Right ventricle myocardium superior (tissue), 1 donor: ENCODE results near the gene RAD51AP1. TPM values are rescaled to one million over a fixed set of nuclear protein-coding genes. Genes with fewer than 3 reads are reported as not detected.
"Not testable (repeated sequence)": the region's sequence is repeated elsewhere in the genome, so short reads cannot be mapped to it uniquely, and the experiment has no call there.

ENCODE experiments used
- ATAC-seq: fragments of 200-7000 bp; cut with Tn5 transposase; one replicate; pipeline ENCODE4 v1.9.1; 2020; ENCODE audit warnings: mild to moderate bottlenecking; ENCODE audit not compliant: poor library complexity
- DNase-seq: peaks from one replicate; pipeline ENCODE4 v3.0.0-alpha.2; 2020
- intact Hi-C: fragments of 100-400 bp; cut with DNase I; formaldehyde crosslinking; loops from one replicate; pipeline ENCODE4 v1.11.2; 2022
- long read RNA-seq: library from polyadenylated mRNA; unstranded; transcript quantifications from one replicate; pipeline ENCODE4 v2.0.0, GENCODE V29; 2021
- total RNA-seq: library from RNA; stranded (reverse); fragmentation: NEBNext Ultra II Directional; extraction: Animal tissue kit (Norgen Biotek cat#: 25700); gene quantifications from one replicate; pipeline ENCODE4 v1.2.1, GENCODE V29; 2021
- donor health status: DM: no; HTN: yes; CAD: no; lungs with severe emphysema.

RAD51AP1 gene
- total RNA-seq = 1.1 TPM
- long read RNA-seq, partial matches to known transcripts = 0 of 2 reads
- long read RNA-seq, other reads (novel, unspliced or antisense) = 0 of 2 reads

GRCh38 chr12:4538207-4539160 lies at the start of gene RAD51AP1:
Gene RAD51AP1, plus strand, starts transcription at chr12:4538890. Its CDS starts 50 bp downstream, at chr12:4538940.
- ATAC-seq (peak; percentile 100), DNase-seq (peak; percentile 96)
- intact Hi-C loops = no loop called here

- ATAC-seq = no peak
- intact Hi-C loops = no loop called here
- no peak for DNase-seq
Measured at GRCh38 chr12:4489556-4489955, 49.1 kb upstream of the RAD51AP1 start.

- intact Hi-C loops = no loop called here
- ATAC-seq = no peak
- DNase-seq = no peak
Measured at GRCh38 chr12:4490973-4491372, 47.7 kb upstream of the RAD51AP1 start.

GRCh38 chr12:4496145-4496838 lies 42.4 kb upstream of the RAD51AP1 start:
- intact Hi-C loops = no loop called here
- ATAC-seq (no peak), DNase-seq (no peak)

- no peak for DNase-seq
Measured at GRCh38 chr12:4499186-4499585, 39.5 kb upstream of the RAD51AP1 start.

GRCh38 chr12:4505376-4505986 lies 33.2 kb upstream of the RAD51AP1 start:
- no peak for ATAC-seq
- DNase-seq = no peak
- intact Hi-C loops = no loop called here

More at GRCh38 chr12:4499186-4499585, 39.5 kb upstream of the RAD51AP1 start:
- no peak for ATAC-seq
- intact Hi-C loops = no loop called here

GRCh38 chr12:4506430-4506829 lies 32.3 kb upstream of the RAD51AP1 start:
- DNase-seq (no peak), ATAC-seq (no peak)
- intact Hi-C loops = no loop called here

- intact Hi-C loops = no loop called here
- no peak for ATAC-seq
Measured at GRCh38 chr12:4506870-4507269, 31.8 kb upstream of the RAD51AP1 start.

GRCh38 chr12:4508503-4508902 lies 30.2 kb upstream of the RAD51AP1 start:
- intact Hi-C loops, DNase-seq, ATAC-seq: not testable (repeated sequence)

More at GRCh38 chr12:4506870-4507269, 31.8 kb upstream of the RAD51AP1 start:
- DNase-seq = no peak

- DNase-seq, intact Hi-C loops, ATAC-seq: not testable (repeated sequence)
Measured at GRCh38 chr12:4509269-4509668, 29.4 kb upstream of the RAD51AP1 start.

- DNase-seq (no peak), ATAC-seq (no peak)
- intact Hi-C loops = no loop called here
Measured at GRCh38 chr12:4518106-4518728, 20.5 kb upstream of the RAD51AP1 start.

- intact Hi-C loops = loop anchor here (10.0 kb wide), 2 partner anchors 169 to 639 kb away; no protein-coding TSS in a partner anchor
- ATAC-seq, DNase-seq: not testable (repeated sequence)
Measured at GRCh38 chr12:4523443-4523842, 15.2 kb upstream of the RAD51AP1 start.

GRCh38 chr12:4526923-4527546 lies 11.7 kb upstream of the RAD51AP1 start:
- intact Hi-C loops = loop anchor here (5.0 to 10.0 kb wide), 3 partner anchors 105 to 642 kb away; no protein-coding TSS in a partner anchor
- no peak for ATAC-seq
- DNase-seq = no peak

GRCh38 chr12:4530160-4530559 lies 8.5 kb upstream of the RAD51AP1 start:
- intact Hi-C loops = no loop called here
- no peak for ATAC-seq
- no peak for DNase-seq

- DNase-seq (no peak), ATAC-seq (no peak)
- intact Hi-C loops = no loop called here
Measured at GRCh38 chr12:4530982-4531586, 7.6 kb upstream of the RAD51AP1 start.

- ATAC-seq = no peak
- intact Hi-C loops = no loop called here
Measured at GRCh38 chr12:4535092-4535491, 3.6 kb upstream of the RAD51AP1 start.

GRCh38 chr12:4535871-4536270 lies 2.8 kb upstream of the RAD51AP1 start:
- intact Hi-C loops = no loop called here
- no peak for DNase-seq
- ATAC-seq = no peak

More at GRCh38 chr12:4535092-4535491, 3.6 kb upstream of the RAD51AP1 start:
- DNase-seq = no peak
